KMS-11 (cell line): ENCODE measurements around the gene LRPAP1.
"Not testable (repeated sequence)": the region's sequence is repeated elsewhere in the genome, so short reads cannot be mapped to it uniquely, and the experiment has no call there.

Source experiments
- H2AFZ ChIP-seq: fragments of 200-600 bp; sonication (generic); 2 replicates; pipeline ENCODE4 v1.6.1; 2016; ENCODE audit warnings: antibody characterized with exemption, mixed run types, low read depth
- H3K27ac ChIP-seq: fragments of 200-600 bp; sonication (generic); 2 replicates; pipeline ENCODE4 v1.6.1; 2016; ENCODE audit warnings: mild to moderate bottlenecking, mixed run types
- H3K27me3 ChIP-seq: fragments of 200-600 bp; sonication (generic); 2 replicates; pipeline ENCODE4 v1.6.1; 2017; ENCODE audit warnings: mild to moderate bottlenecking, low read depth, mixed run types, moderate library complexity; ENCODE audit not compliant: insufficient read depth
- H3K36me3 ChIP-seq: fragments of 200-600 bp; sonication (generic); 2 replicates; pipeline ENCODE4 v1.6.1; 2017; ENCODE audit warnings: mild to moderate bottlenecking, mixed run types; ENCODE audit not compliant: insufficient read depth
- H3K4me1 ChIP-seq: fragments of 200-600 bp; sonication (generic); 2 replicates; pipeline ENCODE4 v1.6.1; 2016; ENCODE audit warnings: mild to moderate bottlenecking, low read depth, mixed run types; ENCODE audit not compliant: poor library complexity, severe bottlenecking
- H3K4me2 ChIP-seq: fragments of 200-600 bp; sonication (generic); 2 replicates; pipeline ENCODE4 v1.7.0; 2016; ENCODE audit warnings: mild to moderate bottlenecking, mixed run types
- H3K4me3 ChIP-seq: fragments of 200-600 bp; sonication (generic); IDR thresholded peaks from 2 replicates; pipeline ENCODE4 v1.6.1; 2017; ENCODE audit warnings: low read depth, low read length, mixed read lengths; ENCODE audit not compliant: insufficient read depth
- H3K79me2 ChIP-seq: fragments of 200-600 bp; sonication (generic); 2 replicates; pipeline ENCODE4 v1.6.1; 2016; ENCODE audit warnings: low read depth, mixed run types; ENCODE audit not compliant: insufficient read depth
- H3K9ac ChIP-seq: fragments of 200-600 bp; sonication (generic); 2 replicates; pipeline ENCODE4 v1.6.1; 2016; ENCODE audit warnings: mild to moderate bottlenecking, mixed run types
- H4K20me1 ChIP-seq: fragments of 200-600 bp; sonication (generic); 2 replicates; pipeline ENCODE4 v1.6.1; 2016; ENCODE audit warnings: mild to moderate bottlenecking, mixed run types; ENCODE audit not compliant: insufficient read depth
- TF ChIP-seq, protein P1 (sequence below): fragments of 200-600 bp; sonication (generic); conservative IDR thresholded peaks from 2 replicates; pipeline ENCODE4 v1.6.1; 2017; ENCODE audit warnings: low read depth, mild to moderate bottlenecking, antibody characterized with exemption, low read length, moderate library complexity, mixed read lengths

Gene LRPAP1

DNA sequence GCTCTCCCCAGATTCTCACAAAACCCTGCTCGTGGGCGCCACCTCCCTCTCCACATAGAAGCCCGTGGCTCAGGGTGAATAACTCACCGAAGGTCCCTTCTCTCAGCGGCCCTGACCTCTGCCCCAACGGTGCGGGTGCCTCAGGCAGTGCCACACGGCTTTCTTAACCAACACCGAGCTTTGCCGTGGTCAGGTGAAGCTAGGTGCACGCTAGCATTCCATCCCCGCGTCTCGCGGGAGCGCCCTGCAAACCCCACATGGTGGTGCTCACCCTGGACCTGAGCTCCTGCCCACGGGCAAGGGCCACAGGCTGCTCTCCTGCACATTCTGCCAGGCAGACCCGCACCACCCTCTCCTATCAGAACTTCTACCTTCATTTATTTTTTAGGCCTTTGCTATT is 18.4 kb downstream of the LRPAP1 start:
- no peak overlapping the region for H2AFZ ChIP-seq
- no peak overlapping the region for H3K9ac ChIP-seq
- no peak overlapping the region for H3K4me3 ChIP-seq
- H4K20me1 ChIP-seq, result no peaks in the 10 kb centered on the region
- H3K4me1 ChIP-seq, result no peaks in the 10 kb centered on the region
- no peak overlapping the region for H3K27ac ChIP-seq
- no peak overlapping the region for H3K4me2 ChIP-seq
- no peaks in the 10 kb centered on the region for H3K36me3 ChIP-seq
- H3K79me2 ChIP-seq, result no peaks in the 10 kb centered on the region
- TF ChIP-seq, protein P1, sequence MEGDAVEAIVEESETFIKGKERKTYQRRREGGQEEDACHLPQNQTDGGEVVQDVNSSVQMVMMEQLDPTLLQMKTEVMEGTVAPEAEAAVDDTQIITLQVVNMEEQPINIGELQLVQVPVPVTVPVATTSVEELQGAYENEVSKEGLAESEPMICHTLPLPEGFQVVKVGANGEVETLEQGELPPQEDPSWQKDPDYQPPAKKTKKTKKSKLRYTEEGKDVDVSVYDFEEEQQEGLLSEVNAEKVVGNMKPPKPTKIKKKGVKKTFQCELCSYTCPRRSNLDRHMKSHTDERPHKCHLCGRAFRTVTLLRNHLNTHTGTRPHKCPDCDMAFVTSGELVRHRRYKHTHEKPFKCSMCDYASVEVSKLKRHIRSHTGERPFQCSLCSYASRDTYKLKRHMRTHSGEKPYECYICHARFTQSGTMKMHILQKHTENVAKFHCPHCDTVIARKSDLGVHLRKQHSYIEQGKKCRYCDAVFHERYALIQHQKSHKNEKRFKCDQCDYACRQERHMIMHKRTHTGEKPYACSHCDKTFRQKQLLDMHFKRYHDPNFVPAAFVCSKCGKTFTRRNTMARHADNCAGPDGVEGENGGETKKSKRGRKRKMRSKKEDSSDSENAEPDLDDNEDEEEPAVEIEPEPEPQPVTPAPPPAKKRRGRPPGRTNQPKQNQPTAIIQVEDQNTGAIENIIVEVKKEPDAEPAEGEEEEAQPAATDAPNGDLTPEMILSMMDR, result no peak
- H3K27me3 ChIP-seq, result no peaks in the 10 kb centered on the region

DNA sequence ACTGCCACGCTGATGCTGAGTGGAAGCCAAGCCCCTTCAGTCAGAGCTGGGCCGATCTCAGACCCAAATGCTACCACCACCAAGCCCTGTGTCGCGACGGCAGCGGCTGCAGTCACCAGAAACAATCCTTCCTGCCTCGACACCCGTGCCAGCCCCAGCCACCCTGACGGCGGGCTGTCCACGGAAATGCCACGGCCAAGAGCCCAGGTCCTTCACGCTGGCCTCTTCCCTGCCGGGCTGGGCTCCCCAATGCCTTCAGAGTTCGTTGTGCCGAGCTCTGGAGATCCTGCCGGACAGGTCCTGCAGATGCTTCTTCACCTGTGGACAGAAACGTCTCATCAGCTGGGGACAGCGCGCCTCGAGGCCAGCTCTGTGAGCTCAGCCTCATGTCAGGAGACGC is 19.5 kb downstream of the LRPAP1 start:
- Histone ChIP-seq H2AFZ (no peak overlapping the region), H3K9ac (no peak overlapping the region), H3K36me3 (no peaks in the 10 kb centered on the region), H3K4me3 (no peak overlapping the region), H3K79me2 (no peaks in the 10 kb centered on the region), H3K27ac (no peak overlapping the region), H3K4me1 (no peaks in the 10 kb centered on the region), H4K20me1 (no peaks in the 10 kb centered on the region), H3K4me2 (no peak overlapping the region), H3K27me3 (no peaks in the 10 kb centered on the region)
- TF ChIP-seq, protein P1, result no peak

DNA sequence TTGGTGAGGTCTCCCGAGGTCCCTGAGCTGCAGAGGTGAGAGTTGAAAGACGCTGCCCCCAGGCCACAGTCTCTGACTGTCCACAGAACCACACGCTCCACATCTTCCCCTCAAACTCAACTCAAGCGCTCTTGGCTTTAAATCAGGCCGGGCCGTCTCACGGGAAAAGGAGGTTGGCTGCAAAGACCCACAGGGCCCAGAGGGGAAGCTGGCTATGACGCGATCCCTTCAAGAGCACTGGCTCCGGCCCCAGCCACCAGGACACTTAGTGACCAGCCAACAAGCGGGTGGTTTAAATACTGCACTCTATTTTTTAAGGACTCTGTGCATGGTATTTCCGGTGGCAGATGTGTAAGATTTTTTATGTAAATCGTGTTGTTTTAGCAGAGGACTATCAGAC is 19.9 kb downstream of the LRPAP1 start:
- no peak overlapping the region for H3K27ac ChIP-seq
- TF ChIP-seq, protein P1, result no peak
- H3K36me3 ChIP-seq, result no peaks in the 10 kb centered on the region
- H3K27me3 ChIP-seq, result no peaks in the 10 kb centered on the region
- no peak overlapping the region for H3K9ac ChIP-seq
- no peaks in the 10 kb centered on the region for H3K79me2 ChIP-seq
- H2AFZ ChIP-seq, result no peak overlapping the region
- H4K20me1 ChIP-seq, result no peaks in the 10 kb centered on the region
- no peak overlapping the region for H3K4me2 ChIP-seq
- H3K4me3 ChIP-seq, result no peak overlapping the region
- H3K4me1 ChIP-seq, result no peaks in the 10 kb centered on the region

DNA sequence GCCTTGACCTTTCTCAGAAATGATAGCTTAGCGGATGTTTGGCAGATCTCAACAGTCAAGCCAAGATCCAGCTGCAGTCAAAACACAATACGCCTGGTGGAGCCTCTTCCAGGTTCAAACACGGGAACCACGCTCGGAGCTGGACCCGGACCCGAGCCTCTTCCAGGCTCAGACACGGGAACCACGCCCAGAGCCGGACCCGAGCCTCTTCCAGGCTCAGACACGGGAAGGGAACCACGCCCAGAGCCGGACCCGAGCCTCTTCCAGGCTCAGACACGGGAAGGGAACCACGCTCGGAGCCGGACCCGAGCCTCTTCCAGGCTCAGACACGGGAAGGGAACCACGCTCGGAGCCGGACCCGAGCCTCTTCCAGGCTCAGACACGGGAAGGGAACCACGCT is 20.6 kb downstream of the LRPAP1 start:
- H4K20me1 ChIP-seq, H3K27me3 ChIP-seq, H3K36me3 ChIP-seq, H3K4me3 ChIP-seq, H3K79me2 ChIP-seq, H2AFZ ChIP-seq, H3K9ac ChIP-seq, H3K4me1 ChIP-seq, H3K4me2 ChIP-seq, H3K27ac ChIP-seq: not testable (repeated sequence)

DNA sequence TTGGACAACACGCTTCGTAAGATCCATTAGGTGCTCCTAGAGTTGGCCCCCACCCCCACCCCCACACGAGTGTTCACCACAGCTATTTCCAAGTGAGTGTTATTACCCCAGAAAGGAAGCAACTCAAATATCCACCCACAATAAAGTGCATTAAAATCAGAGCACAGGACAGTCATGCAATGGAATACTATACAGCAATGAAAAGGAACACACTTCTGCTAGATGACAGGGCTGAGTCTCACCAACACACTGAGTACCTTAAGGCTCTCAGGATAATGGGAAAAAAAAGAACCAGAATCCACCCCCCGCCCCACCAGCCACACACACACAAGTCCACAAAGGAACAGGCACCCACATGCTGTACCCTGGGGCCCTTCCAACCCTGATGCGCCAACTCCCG is 21.0 kb downstream of the LRPAP1 start:
- no peak overlapping the region for H3K4me2 ChIP-seq
- H2AFZ ChIP-seq, result no peak overlapping the region
- H3K36me3 ChIP-seq, result no peaks in the 10 kb centered on the region

More for the DNA sequence above, 21.0 kb downstream of the LRPAP1 start:
- TF ChIP-seq, protein P1, result no peak
- Histone ChIP-seq H3K27me3 (no peaks in the 10 kb centered on the region), H3K9ac (no peak overlapping the region), H4K20me1 (no peaks in the 10 kb centered on the region), H3K4me1 (no peaks in the 10 kb centered on the region), H3K4me3 (no peak overlapping the region), H3K79me2 (no peaks in the 10 kb centered on the region), H3K27ac (no peak overlapping the region)
